Measurements from ENCODE around the gene TNFAIP2.

- TF ChIP-seq POLR2A (IDR thresholded peaks at IDR 0.05; ENCODE audit: low read length): no peak
- TF ChIP-seq GATA1 (IDR thresholded peaks at IDR 0.05; ENCODE audit: low read depth, low read length): no peak
Measured at GRCh38 chr14:103107455-103107854, 15.8 kb upstream of the TNFAIP2 start.
